ENCODE measurements around the gene ABHD17A.
"Not testable (repeated sequence)": the region's sequence is repeated elsewhere in the genome, so short reads cannot be mapped to it uniquely, and the experiment has no call there.

ABHD17A gene

DNA sequence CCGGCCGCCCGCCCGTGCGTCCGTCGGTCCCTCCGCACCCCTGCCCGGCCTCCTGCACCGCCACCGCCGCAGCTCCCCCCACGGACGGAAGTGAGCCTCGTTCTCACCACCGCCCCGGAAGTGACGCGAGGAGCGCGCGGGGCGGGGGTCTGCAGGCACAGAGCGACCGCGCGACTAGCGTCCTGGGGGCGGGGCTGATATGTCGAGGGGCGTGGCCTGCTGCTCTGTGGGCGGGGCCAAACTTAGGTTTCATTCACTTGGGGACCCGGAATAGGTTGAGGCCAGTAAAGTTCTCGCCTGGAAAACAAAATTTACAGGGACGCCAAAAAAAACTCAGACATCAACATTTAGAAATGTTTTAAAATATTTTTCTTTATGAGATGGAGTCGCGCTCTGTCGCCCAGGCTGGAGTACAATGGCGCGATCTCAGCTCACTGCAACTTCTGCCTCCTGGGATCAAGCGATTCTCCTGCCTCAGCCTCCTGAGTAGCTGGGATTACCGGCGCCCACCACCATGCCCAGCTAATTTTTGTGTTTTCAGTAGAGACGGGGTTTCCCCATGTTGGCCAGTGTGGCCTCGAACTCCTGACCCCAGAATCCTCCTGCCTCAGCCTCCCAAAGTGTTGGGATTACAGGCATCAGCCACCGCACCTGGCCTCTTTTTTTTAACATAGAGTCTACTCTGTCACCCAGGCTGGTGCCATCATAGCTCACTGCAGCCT is at the start of gene ABHD17A:
TSS of gene ABHD17A (minus strand) at position 99 of the 722 bp plus-strand sequence. CDS start 3,930 bp downstream, outside the sequence.
- H3K36me3 ChIP-seq (ENCODE audit: control insufficient read depth in 1 of 2, insufficient read depth in 2 of 2, low read length in 2 of 2); H3K9me3 ChIP-seq (ENCODE audit: control insufficient read depth in 1 of 2, low read length in 2 of 2); H3K27me3 ChIP-seq (ENCODE audit: control insufficient read depth in 1 of 2, insufficient read depth in 2 of 2, low read length in 2 of 2): not testable (repeated sequence)
- Histone ChIP-seq H3K4me3 (ENCODE audit: low read depth in 1 of 2, low read length in 2 of 2) (peak within 1 kb of the TSS; percentile 77 to 91), H3K9ac (ENCODE audit: low read depth in 1 of 2, low read length in 2 of 2) (peak within 1 kb of the TSS; percentile 77 to 97), H3K27ac (ENCODE audit: low read depth, low read length) (peak within 1 kb of the TSS; percentile 72), H3K4me1 (ENCODE audit: control insufficient read depth in 1 of 2, insufficient read depth in 2 of 2, low read length in 2 of 2) (peaks cover 19 to 27% of the 10 kb centered on the region in 2 donors)

DNA sequence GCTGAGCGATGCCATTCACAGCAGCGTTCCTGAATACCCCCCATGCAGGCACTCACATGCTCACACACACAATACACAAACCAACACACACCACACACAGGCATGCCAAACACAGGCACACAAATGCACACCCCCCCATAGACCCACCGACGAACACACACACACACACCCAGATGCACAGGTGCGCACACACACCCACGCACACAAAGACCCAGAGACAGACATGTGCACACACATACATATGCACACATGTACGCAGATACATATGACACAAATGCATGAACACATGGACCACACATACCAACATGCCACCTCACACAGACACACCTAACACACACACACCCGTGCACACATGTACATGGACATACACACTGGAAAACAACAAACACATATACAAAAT is 48.6 kb upstream of the ABHD17A start:
- H3K27me3 ChIP-seq (ENCODE audit: control insufficient read depth in 1 of 2, insufficient read depth in 2 of 2, low read length in 2 of 2), result no peaks in the 10 kb centered on the region
- no peak overlapping the region for H3K27ac ChIP-seq (ENCODE audit: low read depth, low read length)
- H3K4me1 ChIP-seq (ENCODE audit: control insufficient read depth in 1 of 2, insufficient read depth in 2 of 2, low read length in 2 of 2), result peaks cover 2 to 11% of the 10 kb centered on the region in 2 donors
- H3K36me3 ChIP-seq (ENCODE audit: control insufficient read depth in 1 of 2, insufficient read depth in 2 of 2, low read length in 2 of 2), result no peaks in the 10 kb centered on the region
- H3K4me3 ChIP-seq (ENCODE audit: low read depth in 1 of 2, low read length in 2 of 2), result no peak overlapping the region
- no peaks in the 10 kb centered on the region for H3K9me3 ChIP-seq (ENCODE audit: control insufficient read depth in 1 of 2, low read length in 2 of 2)
- H3K9ac ChIP-seq (ENCODE audit: low read depth in 1 of 2, low read length in 2 of 2), result no peak overlapping the region

DNA sequence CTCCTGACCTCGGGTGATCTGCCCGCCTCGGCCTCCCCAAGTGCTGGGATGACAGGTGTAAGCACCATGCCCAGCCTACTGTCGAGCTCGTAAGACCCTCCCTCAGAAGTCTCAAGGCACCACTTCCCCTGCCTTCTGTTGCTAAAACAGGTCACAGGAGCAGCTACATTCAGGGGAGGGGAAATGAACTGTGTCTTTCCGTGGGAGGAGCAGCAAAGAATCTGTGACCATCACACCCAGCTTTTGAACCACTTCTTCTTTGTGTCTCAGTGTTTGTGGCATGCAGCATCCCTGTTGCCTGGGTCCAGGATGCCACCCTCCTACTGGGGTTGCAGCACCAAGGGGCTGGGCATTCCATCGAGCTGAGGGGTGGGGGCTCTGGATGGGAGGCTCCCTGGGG is 47.9 kb upstream of the ABHD17A start:
- Histone ChIP-seq H3K4me1 (ENCODE audit: control insufficient read depth in 1 of 2, insufficient read depth in 2 of 2, low read length in 2 of 2) (peaks cover 4 to 12% of the 10 kb centered on the region in 2 donors), H3K9me3 (ENCODE audit: control insufficient read depth in 1 of 2, low read length in 2 of 2) (no peaks in the 10 kb centered on the region), H3K36me3 (ENCODE audit: control insufficient read depth in 1 of 2, insufficient read depth in 2 of 2, low read length in 2 of 2) (no peaks in the 10 kb centered on the region), H3K27me3 (ENCODE audit: control insufficient read depth in 1 of 2, insufficient read depth in 2 of 2, low read length in 2 of 2) (no peaks in the 10 kb centered on the region), H3K9ac (ENCODE audit: low read depth in 1 of 2, low read length in 2 of 2) (no peak overlapping the region), H3K27ac (ENCODE audit: low read depth, low read length) (no peak overlapping the region), H3K4me3 (ENCODE audit: low read depth in 1 of 2, low read length in 2 of 2) (no peak overlapping the region)

DNA sequence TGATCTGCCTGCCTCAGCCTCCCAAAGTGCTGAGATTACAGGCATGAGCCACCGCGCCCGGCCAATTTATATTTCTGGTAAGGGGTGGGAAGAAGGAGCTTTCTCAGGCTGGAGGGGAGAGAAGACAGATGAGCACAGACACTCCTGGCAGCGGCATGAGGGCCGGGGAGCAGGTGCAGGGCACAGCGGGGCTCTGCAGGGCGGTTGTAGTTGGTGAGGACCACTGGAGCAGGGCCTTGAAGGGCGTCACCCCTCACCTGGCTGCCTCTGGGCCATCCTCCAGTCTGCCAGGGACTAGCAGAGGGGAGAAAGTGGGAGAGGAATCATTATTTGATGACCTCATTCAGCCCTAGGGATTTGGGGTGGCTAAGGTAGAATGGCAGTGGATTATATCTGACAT is 47.1 kb upstream of the ABHD17A start:
- Histone ChIP-seq H3K4me1 (ENCODE audit: control insufficient read depth in 1 of 2, insufficient read depth in 2 of 2, low read length in 2 of 2) (peaks cover 4 to 12% of the 10 kb centered on the region in 2 donors), H3K4me3 (ENCODE audit: low read depth in 1 of 2, low read length in 2 of 2) (no peak overlapping the region), H3K27ac (ENCODE audit: low read depth, low read length) (no peak overlapping the region), H3K9ac (ENCODE audit: low read depth in 1 of 2, low read length in 2 of 2) (no peak overlapping the region), H3K9me3 (ENCODE audit: control insufficient read depth in 1 of 2, low read length in 2 of 2) (no peaks in the 10 kb centered on the region), H3K27me3 (ENCODE audit: control insufficient read depth in 1 of 2, insufficient read depth in 2 of 2, low read length in 2 of 2) (no peaks in the 10 kb centered on the region), H3K36me3 (ENCODE audit: control insufficient read depth in 1 of 2, insufficient read depth in 2 of 2, low read length in 2 of 2) (no peaks in the 10 kb centered on the region)

DNA sequence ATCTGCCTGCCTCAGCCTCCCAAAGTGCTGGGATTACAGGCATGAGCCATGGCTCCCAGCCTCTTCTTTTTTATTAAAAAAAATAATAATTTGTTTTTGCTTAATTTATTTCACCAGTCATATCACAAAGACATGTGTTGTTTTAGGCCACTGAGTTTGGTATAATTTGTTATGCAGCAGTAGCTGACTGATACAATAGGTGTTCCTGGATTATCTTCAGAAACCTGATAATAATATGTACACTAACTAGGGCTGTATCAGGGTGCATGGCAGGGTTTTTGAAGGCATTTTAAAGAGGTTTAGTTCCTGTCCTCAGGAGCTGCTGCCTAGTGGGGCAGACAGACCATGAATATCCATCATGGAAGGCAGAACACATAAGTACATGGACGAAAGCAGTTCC is 46.1 kb upstream of the ABHD17A start:
- no peaks in the 10 kb centered on the region for H3K27me3 ChIP-seq (ENCODE audit: control insufficient read depth in 1 of 2, insufficient read depth in 2 of 2, low read length in 2 of 2)
- H3K27ac ChIP-seq (ENCODE audit: low read depth, low read length), result no peak overlapping the region
- H3K4me1 ChIP-seq (ENCODE audit: control insufficient read depth in 1 of 2, insufficient read depth in 2 of 2, low read length in 2 of 2), result peaks cover 4 to 12% of the 10 kb centered on the region in 2 donors
- no peak overlapping the region for H3K9ac ChIP-seq (ENCODE audit: low read depth in 1 of 2, low read length in 2 of 2)
- no peak overlapping the region for H3K4me3 ChIP-seq (ENCODE audit: low read depth in 1 of 2, low read length in 2 of 2)
- no peaks in the 10 kb centered on the region for H3K36me3 ChIP-seq (ENCODE audit: control insufficient read depth in 1 of 2, insufficient read depth in 2 of 2, low read length in 2 of 2)
- no peaks in the 10 kb centered on the region for H3K9me3 ChIP-seq (ENCODE audit: control insufficient read depth in 1 of 2, low read length in 2 of 2)

DNA sequence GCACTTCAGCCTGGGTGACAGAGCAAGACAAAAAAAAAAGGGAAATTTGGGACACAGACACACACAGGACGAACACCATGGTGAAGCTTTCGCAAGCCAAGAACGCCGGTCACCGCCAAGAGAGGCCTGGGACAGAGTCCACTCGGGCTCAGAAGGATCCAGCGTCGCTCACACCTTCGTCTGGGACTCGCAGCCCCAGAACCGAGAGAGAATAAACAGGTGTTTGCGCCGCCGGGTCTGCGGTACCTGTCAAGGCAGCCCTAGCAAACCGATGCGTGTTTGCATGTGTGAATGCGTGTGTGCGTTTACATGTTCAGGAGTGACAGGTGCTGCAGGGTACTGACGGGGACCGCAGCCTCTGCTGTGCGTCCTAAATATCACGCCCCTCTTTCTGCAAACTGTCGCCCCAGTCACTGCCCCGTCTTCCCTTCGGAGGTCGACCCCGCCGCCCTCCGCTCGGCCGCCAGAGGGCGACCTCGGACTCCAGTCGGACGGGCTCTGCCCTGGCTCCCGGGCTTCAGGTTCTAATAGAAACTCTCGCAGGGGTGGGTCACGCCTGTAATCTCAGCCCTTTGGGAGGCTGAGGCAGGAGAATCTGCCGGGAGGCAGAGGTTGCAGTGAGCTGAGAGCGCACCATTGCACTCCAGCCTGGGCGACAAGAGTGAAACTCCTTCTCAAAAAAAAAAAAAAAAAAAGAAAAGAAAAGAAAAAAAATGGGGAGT is 43.9 kb upstream of the ABHD17A start:
- Histone ChIP-seq H3K27me3 (ENCODE audit: control insufficient read depth in 1 of 2, insufficient read depth in 2 of 2, low read length in 2 of 2) (no peaks in the 10 kb centered on the region), H3K36me3 (ENCODE audit: control insufficient read depth in 1 of 2, insufficient read depth in 2 of 2, low read length in 2 of 2) (peaks cover 0 to 10% of the 10 kb centered on the region in 2 donors), H3K9ac (ENCODE audit: low read depth in 1 of 2, low read length in 2 of 2) (peak overlapping the region; percentile 46 to 51), H3K9me3 (ENCODE audit: control insufficient read depth in 1 of 2, low read length in 2 of 2) (no peaks in the 10 kb centered on the region), H3K27ac (ENCODE audit: low read depth, low read length) (no peak overlapping the region), H3K4me3 (ENCODE audit: low read depth in 1 of 2, low read length in 2 of 2) (peak overlapping the region; percentile 58 to 61), H3K4me1 (ENCODE audit: control insufficient read depth in 1 of 2, insufficient read depth in 2 of 2, low read length in 2 of 2) (peaks cover 4 to 12% of the 10 kb centered on the region in 2 donors)

DNA sequence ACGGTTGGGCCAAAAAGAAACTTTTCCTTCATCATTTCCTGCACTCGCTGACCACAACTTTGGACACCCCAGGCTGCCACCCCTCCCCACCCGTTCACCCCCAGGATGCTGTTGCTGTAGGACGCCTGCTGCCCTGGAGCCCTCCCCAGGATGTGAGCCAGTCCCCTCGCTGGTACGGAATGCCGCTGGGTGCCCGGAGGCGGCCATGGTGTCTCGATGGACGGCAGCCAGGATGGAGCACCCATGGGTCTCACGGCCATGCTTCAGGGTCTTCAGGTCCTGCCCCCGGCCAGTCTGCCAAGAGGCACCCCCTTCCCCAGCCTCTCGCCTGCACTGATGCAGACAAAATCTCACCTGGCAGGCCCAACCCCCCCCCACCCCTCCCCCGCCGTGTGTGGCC is 40.2 kb upstream of the ABHD17A start:
- no peaks in the 10 kb centered on the region for H3K9me3 ChIP-seq (ENCODE audit: control insufficient read depth in 1 of 2, low read length in 2 of 2)
- no peak overlapping the region for H3K27ac ChIP-seq (ENCODE audit: low read depth, low read length)
- H3K27me3 ChIP-seq (ENCODE audit: control insufficient read depth in 1 of 2, insufficient read depth in 2 of 2, low read length in 2 of 2), result no peaks in the 10 kb centered on the region
- H3K36me3 ChIP-seq (ENCODE audit: control insufficient read depth in 1 of 2, insufficient read depth in 2 of 2, low read length in 2 of 2), result peaks cover 10 to 32% of the 10 kb centered on the region in 2 donors
- no peak overlapping the region for H3K4me3 ChIP-seq (ENCODE audit: low read depth in 1 of 2, low read length in 2 of 2)
- peaks cover 4 to 12% of the 10 kb centered on the region in 2 donors for H3K4me1 ChIP-seq (ENCODE audit: control insufficient read depth in 1 of 2, insufficient read depth in 2 of 2, low read length in 2 of 2)
- no peak overlapping the region for H3K9ac ChIP-seq (ENCODE audit: low read depth in 1 of 2, low read length in 2 of 2)

DNA sequence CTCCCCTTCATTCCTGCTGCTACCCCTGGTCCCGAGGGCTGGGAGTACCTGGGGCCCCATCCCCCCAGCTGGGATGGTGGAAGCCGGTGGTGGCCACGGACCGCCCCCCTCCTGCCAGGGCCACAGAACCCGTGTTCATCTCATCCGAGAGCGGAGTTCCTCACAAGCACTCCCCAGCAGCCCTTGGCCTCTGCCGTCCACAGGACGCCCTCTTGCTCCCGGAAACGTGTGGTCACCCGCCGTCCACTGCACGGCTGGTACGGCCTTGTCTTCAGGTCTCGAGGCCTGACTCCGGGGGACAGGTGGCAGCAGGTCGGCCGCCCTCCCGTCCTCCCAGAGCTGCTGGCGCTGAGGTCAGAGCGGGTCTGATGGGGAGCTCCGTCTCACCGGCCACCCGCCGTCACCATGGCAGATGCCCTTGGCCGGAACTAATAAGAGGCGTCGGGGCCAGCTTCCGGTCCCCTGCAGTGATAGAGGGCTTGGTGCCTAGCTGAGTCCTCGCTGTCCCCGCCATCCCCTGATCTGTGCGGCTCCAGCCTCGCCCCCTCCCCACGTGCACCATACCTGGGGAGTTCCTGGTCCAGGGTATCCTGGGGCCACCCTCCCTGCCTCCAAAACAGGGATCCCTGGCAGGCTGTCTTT is 39.1 kb upstream of the ABHD17A start:
- H3K9ac ChIP-seq (ENCODE audit: low read depth in 1 of 2, low read length in 2 of 2), result no peak overlapping the region
- H3K9me3 ChIP-seq (ENCODE audit: control insufficient read depth in 1 of 2, low read length in 2 of 2), result no peaks in the 10 kb centered on the region
- H3K4me3 ChIP-seq (ENCODE audit: low read depth in 1 of 2, low read length in 2 of 2), result no peak overlapping the region
- H3K36me3 ChIP-seq (ENCODE audit: control insufficient read depth in 1 of 2, insufficient read depth in 2 of 2, low read length in 2 of 2), result peaks cover 10 to 36% of the 10 kb centered on the region in 2 donors
- H3K27ac ChIP-seq (ENCODE audit: low read depth, low read length), result no peak overlapping the region
- H3K27me3 ChIP-seq (ENCODE audit: control insufficient read depth in 1 of 2, insufficient read depth in 2 of 2, low read length in 2 of 2), result no peaks in the 10 kb centered on the region
- peaks cover 4% of the 10 kb centered on the region in 2 donors for H3K4me1 ChIP-seq (ENCODE audit: control insufficient read depth in 1 of 2, insufficient read depth in 2 of 2, low read length in 2 of 2)

DNA sequence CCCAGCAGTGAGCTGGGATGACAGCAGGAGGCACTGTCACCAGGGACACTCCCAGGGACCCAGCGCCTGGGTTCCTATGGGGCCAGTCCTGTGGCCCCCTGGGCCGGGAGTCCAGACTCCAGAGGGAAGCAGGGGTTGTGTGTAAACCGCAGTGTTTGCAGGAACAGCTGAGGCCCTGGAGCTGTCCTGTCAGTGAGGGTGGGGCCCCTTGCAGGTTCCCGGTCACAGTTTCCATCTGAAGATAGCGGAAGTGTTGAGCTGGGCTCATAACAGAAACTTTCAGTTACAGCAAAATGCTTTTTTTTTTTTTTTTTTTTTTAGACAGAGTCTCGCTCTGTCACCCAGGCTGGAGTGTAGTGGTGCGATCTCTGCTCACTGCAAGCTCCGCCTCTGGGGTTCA is 38.0 kb upstream of the ABHD17A start:
- H3K36me3 ChIP-seq (ENCODE audit: control insufficient read depth in 1 of 2, insufficient read depth in 2 of 2, low read length in 2 of 2), result peaks cover 11 to 44% of the 10 kb centered on the region in 2 donors
- H3K9ac ChIP-seq (ENCODE audit: low read depth in 1 of 2, low read length in 2 of 2), result no peak overlapping the region
- no peaks in the 10 kb centered on the region for H3K9me3 ChIP-seq (ENCODE audit: control insufficient read depth in 1 of 2, low read length in 2 of 2)
- no peaks in the 10 kb centered on the region for H3K27me3 ChIP-seq (ENCODE audit: control insufficient read depth in 1 of 2, insufficient read depth in 2 of 2, low read length in 2 of 2)
- H3K27ac ChIP-seq (ENCODE audit: low read depth, low read length), result no peak overlapping the region
- H3K4me3 ChIP-seq (ENCODE audit: low read depth in 1 of 2, low read length in 2 of 2), result no peak overlapping the region
- no peaks in the 10 kb centered on the region for H3K4me1 ChIP-seq (ENCODE audit: control insufficient read depth in 1 of 2, insufficient read depth in 2 of 2, low read length in 2 of 2)

DNA sequence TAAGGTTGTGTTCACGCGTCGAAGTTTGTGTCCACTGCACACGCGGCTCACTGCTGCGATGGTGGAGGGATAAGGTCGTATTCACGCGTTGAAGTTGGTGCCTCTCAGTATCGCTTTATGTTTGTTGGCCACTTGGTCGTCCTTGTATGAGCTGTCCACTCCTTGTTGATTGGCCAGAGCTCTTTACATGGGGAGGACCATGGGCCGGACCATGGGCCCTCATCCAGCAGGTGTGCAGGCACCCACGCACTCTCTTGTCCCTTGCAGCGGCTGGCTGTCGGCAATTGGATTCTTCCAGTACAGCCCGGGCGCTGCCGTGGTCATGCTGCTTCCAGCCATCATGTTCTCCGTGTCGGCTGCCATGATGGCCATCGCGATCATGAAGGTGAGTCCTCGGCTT is 37.5 kb upstream of the ABHD17A start:
- no peaks in the 10 kb centered on the region for H3K9me3 ChIP-seq (ENCODE audit: control insufficient read depth in 1 of 2, low read length in 2 of 2)
- no peak overlapping the region for H3K27ac ChIP-seq (ENCODE audit: low read depth, low read length)
- H3K27me3 ChIP-seq (ENCODE audit: control insufficient read depth in 1 of 2, insufficient read depth in 2 of 2, low read length in 2 of 2), result no peaks in the 10 kb centered on the region
- H3K4me1 ChIP-seq (ENCODE audit: control insufficient read depth in 1 of 2, insufficient read depth in 2 of 2, low read length in 2 of 2), result no peaks in the 10 kb centered on the region
- H3K9ac ChIP-seq (ENCODE audit: low read depth in 1 of 2, low read length in 2 of 2), result no peak overlapping the region
- no peak overlapping the region for H3K4me3 ChIP-seq (ENCODE audit: low read depth in 1 of 2, low read length in 2 of 2)
- H3K36me3 ChIP-seq (ENCODE audit: control insufficient read depth in 1 of 2, insufficient read depth in 2 of 2, low read length in 2 of 2), result peaks cover 16 to 49% of the 10 kb centered on the region in 2 donors
